RKO (cell line): Measurements from ENCODE around the gene SECISBP2.
"Not testable (repeated sequence)": the region's sequence is repeated elsewhere in the genome, so short reads cannot be mapped to it uniquely, and the experiment has no call there.

Source experiments
- DNase-seq: peaks from one replicate; pipeline ENCODE4 v3.0.0-alpha.2; 2016; ENCODE audit warnings: low spot score

Gene SECISBP2

DNA sequence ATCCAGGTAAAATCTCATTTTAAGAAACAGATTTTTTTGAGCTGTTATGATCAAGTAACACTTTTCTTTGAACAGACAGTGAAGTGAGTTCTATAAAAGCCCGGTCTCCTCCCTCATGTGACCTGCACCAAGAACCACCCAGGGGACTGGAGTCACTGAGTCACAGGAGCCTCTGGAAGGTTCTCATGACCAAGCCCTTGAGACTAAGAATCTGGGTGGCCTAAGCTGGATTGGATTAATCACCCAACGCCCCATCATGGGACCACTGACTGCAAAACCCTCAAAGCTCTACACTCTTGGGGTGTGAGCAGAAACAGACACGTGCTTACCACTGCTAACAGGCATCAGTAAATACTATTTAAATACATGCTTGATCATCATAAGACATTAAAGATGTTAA is 48.4 kb downstream of the SECISBP2 start:
- no peak for DNase-seq

DNA sequence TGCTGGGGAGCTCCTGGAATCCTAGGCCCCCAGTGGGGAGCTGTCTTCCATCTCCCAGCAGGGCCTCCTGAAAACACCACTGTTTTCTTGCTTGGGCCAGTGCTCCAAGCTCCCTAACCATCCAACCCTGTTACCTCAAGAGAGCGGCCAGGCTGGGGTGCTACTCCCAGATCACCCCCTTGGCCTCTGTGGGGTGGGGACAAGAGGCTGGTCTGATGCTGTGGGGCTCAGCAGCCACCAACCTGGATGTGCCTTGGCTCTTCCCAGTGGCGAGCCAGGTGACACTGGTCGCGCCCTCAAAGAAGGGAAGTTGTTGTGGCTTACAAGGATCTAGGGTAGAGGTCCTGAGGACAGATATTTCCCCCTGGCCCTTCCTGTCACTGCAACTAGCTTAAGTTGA is 49.0 kb downstream of the SECISBP2 start:
- no peak for DNase-seq

DNA sequence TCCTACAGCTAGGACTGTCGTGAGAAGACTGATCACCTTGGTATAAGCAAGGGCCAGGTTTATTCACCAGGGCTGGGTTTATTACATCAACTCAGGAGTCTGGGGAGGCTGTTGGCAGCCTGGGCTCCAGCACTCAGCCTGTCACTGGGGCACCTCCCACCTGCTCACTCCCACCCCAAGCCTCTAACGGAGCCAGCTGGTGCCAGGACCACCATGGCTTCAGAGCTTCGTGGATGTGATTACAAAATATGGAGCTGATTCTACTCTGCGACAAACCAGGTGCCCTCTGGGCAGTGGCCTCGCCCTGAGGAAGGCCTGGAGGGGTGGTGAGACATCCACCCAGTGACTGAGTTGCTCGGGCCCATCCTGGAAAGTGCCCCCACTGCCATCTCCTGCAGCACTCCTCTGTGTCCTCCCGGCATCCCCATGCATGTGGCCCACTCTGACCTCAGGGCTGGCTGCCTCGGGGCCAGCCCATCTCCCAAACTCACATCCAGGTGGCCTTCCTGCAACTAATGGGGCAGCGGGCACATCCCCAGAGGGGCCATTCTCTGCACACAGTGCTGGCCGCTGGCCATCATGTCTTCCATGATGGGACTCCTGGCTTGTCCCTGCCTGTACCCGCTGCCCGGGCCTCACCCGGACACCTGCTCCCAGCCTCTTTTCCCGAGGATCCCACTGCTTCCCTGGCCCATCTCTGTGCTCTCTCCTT is 49.6 kb downstream of the SECISBP2 start:
- no peak for DNase-seq

DNA sequence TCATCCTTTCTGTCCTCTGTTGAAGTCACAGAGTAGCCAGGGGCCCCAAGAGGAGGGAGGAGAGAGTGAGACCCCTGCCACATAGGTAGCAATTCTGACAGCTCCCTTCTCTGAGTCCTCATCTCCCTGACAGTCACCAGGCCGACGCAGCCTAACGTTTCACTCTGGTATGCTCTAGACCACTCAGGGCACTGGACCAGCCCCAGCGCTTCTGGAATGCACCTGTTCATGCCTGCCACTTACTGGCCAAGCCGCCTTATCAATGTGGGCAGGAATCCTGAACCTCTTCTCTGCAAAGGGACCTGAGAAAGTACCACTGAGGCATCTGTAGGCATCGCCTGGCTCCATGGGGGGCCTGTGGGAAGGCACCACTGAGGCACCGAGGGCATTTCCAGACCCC is 50.2 kb downstream of the SECISBP2 start:
- DNase-seq, result no peak

DNA sequence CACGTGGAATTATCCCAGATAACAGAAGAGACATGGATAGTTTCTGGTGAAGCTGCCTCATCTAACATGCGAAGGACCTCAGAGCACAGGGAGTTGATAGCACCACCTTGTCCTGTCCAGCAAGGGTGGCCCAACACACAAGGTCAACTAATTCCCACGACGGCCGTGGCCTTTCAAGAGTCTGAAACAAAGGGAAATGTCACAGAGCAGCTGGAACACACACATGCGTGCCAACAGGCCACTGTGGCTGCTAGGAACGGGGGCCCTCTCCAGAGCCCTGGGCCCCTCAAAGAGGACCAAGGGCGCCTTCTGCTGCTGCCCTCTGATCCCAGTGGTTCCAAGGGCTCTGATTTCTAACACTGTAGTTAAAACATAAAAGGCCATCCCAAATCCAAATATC is 50.7 kb downstream of the SECISBP2 start:
- DNase-seq, result no peak

DNA sequence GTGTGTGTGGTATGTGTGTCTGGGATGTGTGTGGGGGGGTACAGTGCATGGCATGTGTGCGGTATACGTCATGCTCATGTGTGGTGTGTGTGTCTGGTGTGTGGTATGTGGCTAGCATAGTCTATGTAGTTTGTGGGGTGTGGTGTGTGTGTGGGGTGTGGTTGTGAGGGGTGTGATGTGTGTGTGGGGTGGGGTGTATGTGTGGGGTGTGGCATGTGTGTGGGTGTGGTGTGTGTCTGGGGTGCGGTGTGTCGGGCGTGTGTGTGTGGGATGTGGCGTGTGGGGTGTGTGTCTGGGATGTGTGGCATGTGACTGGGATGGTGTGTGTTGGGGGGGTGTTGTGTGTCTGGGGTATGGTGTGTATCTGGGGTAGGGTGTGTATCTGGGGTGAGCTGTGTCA is 52.3 kb downstream of the SECISBP2 start:
- DNase-seq, result no peak

DNA sequence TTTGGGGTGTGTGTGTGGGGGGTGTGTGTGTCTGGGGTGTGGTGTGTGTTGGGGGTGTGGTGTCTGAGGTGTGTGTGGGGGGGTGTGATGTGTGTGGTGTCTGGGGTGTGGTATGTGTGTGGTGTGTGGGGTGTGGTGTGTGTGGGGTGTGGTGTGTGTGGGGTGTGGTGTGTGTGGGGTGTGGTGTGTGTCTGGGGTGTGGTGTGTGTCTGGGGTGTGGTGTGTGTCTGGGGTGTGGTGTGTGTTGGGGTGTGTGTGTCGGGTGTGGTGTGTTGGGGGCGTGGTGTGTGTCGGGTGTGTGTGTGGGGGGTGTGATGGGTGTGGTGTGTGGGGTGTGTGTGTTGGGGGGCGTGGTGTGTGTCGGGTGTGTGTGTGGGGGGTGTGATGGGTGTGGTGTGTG is 53.5 kb downstream of the SECISBP2 start:
- DNase-seq, result not testable (repeated sequence)

DNA sequence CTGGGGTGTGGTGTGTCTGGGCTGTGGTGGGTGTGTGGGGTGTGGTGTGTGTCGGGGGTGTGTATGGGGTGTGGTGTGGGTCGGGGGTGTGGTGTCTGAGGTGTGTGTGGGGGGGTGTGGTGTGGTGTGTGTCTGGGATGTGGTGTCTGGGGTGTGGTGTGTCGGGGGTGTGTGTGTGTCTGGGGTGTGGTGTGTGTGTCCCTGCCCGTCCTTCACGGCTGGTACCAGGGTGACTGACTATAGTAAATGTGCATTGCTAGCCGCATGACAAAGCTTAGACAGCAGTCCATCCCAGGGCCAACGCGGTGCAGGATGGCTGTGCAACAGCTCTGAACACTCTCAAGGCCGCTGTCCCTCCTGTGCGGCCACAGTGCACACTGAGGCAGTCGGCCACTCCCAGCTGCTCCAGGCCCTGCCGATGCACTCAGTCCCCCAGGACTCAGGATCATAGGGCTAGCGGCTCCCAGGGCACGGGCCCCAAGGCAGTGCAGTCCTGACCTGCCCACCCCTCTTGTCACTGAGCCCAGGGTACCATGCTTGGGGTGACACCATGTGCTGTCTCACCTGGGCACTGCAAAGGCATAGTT is 54.0 kb downstream of the SECISBP2 start:
- DNase-seq, result peak; percentile 35

DNA sequence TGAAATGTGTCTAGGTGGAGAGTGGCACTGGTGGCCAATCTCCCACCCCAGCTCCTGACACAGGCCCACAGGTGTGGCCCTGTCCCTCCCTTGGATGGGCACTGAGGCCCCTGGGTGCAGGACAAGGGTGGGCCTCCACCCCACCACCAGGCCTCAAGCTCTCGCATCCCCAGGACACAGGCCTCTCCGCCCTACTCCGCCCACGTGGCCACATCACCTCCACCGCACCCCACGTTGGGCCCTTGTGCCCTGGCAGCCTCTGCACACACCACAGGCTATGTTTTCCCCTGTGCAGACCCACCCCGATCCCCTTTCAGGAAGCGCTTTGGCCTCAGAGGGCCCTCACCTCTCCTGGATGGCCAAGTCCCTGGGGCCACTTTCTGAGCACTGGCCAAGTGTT is 54.7 kb downstream of the SECISBP2 start:
- no peak for DNase-seq

DNA sequence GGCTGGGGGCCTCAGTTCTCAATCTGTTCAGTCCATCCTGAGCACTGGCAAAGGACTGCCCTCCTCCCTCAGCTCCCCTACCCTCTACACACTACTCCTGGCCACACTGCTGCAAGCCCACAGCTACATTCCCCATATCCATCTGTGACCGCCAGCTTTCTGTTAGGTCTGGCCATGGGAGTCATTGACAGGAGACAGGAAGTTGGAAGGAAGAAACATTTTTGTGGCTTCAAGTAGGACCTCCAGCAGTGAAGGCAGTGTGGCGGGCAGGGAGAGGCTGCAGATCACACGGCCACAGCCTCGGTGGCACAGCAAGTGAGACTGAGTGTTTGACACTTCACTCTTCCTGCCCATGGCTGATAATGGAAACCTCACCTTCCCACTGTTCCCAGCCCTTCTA is 55.9 kb downstream of the SECISBP2 start:
- no peak for DNase-seq

DNA sequence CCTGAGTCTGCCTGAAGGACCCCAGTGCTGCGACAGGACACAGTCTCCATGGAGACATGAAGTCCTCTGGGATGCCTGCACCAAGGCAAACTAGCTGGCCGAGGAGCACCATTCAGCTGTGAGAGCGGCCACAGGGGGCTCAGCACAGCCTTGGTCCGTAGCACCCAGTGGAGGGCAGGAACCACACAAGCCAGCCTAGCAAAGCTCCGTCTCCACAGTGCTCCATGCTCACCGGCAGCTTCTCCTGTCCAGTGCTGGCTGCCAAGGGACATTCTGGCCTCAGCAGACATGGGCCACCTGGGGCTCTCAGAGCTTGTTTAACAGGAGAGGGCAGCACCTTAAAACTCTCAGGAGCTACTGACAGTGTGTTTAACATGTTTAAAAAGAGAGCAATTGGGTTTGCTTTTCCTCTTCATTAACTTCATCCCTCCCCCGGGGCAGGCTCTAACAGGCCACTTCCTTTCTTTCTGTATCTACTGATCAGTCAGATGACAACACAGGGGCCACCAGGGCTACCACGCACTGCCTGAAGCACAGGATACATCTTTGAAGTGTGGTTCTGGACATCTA is 57.0 kb downstream of the SECISBP2 start:
- no peak for DNase-seq

DNA sequence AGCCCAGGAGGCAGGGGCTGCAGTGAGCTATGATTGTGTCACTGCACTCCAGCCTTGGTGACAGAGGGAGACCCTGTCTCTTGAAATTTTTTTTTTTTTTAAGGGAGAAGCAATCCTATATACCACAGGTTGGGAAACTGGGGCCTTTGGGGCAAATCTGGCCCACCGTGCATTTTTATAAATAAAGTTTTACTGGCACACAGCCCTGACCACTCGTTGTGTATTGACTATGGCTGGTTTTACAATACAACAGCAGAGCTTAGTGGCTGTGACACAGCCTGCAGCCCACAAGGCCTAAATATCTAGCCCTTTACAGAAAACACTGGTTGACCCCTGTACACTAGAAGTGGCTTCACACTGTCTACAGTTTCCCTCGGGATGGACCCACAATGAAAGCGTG is 58.0 kb downstream of the SECISBP2 start:
- DNase-seq, result no peak

DNA sequence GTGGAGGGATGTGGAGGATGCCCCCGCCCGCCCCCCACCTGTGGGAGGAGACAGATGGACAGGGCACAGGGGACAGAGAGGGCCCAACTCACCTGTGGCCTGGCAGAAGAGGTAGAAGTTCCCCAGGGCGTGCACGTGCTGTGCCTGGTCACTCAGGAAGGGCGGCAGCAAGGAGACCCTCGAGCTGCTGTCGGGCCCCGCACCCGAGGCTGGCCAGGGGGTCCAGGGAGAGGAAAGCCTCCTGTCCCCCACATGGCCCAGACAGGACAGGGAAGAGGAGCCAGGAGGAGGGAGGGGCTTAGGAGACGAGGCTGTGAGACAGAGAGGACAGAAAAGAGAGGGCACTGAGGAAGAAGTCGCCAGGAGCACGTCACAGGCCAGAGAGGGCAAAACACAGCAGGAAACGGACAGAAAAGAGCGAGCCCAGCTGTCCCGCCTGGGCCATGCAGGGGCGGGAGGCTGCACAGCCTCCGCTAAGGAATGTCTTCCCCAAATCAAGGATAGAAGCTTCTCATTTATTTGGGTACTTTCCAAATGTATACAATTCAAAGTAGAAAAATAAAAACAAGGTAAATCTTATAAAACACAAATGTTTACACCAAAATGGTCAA is 58.5 kb downstream of the SECISBP2 start:
- no peak for DNase-seq

DNA sequence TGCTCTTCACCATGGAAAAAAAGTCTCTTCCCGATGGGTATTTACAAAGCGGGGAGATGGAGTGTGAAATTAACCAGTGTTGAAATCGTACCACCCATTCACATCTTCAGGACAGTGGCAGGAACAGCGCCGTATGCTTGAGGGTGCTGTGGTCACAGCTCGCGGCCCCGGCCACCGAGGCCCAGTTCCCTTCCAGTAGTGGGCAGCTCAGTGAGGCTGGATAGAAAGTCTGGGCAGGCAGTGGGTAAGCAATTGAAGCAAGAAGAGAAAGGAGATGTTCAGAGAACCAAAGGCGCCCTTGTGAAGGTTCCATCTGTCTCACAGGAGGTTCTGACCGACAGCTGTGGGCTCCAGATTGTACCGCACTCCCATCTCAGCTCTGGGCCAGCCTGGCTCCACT is 59.1 kb downstream of the SECISBP2 start:
- DNase-seq, result no peak

DNA sequence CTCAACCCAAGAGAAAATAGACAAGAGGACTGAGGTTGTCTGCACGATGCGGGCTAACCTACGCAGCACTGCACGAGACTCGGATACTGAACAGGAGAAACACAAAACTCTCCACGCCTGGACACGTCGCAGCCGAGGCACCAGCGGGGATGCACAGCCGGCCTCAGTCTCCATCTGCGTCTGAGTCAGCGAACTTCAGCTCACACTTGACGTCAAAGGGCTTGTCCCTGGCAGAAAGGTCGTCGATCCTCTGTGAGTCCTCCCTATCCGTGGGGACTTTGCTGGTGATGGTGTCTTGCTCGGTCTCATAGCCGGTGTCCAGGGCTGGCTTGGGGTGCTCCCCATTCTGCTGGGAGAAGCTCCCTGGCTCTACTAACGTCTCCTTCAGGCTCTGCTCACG is 60.2 kb downstream of the SECISBP2 start:
- no peak for DNase-seq

DNA sequence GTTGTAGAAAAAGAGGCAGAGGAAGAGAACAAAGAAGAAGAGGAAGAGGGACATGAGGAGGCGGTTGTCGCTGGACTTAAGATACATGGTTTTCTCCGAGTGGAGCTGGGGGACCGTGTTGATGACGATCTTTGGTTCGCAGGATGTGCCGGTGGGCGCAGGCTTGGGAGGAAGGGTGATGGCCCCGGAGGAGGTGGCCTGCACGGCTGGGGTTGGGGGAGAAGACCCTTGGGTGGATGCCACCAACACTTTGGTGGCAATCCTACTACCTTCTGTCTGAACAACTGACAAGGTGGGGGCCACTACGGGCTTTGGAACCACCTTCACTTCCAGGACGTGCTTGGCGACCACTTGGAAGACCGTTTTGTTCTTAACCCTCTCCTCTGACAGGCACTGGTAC is 60.7 kb downstream of the SECISBP2 start:
- DNase-seq, result no peak

DNA sequence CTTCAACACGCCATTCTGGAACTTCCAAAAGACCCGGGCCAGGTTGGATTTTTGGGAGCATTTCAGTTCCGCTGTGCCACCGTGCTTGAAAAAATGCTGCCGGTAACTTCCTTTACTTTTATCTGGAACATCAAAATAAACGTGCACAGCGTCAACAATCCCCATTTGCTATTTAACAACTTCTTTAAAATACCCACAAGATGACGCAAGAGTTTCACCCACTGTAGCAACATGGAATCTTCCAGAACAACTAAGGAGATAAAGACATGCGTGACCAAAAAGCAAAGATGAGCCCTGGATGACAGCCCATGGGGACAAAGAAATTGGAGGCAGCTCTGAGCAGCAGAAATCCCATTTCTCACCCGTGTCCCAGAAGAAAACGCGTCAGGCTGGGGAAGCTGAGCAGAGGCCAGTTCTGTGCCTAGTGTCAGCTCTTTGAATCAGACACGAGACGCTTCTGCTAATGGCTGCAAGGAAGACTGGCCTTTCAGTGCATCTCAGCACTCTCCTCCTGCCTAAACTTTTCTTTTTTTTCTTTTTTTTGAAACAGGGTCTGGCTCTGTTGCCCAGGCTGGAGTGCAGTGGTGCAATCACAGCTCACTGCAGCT is 61.3 kb downstream of the SECISBP2 start:
- DNase-seq, result no peak

DNA sequence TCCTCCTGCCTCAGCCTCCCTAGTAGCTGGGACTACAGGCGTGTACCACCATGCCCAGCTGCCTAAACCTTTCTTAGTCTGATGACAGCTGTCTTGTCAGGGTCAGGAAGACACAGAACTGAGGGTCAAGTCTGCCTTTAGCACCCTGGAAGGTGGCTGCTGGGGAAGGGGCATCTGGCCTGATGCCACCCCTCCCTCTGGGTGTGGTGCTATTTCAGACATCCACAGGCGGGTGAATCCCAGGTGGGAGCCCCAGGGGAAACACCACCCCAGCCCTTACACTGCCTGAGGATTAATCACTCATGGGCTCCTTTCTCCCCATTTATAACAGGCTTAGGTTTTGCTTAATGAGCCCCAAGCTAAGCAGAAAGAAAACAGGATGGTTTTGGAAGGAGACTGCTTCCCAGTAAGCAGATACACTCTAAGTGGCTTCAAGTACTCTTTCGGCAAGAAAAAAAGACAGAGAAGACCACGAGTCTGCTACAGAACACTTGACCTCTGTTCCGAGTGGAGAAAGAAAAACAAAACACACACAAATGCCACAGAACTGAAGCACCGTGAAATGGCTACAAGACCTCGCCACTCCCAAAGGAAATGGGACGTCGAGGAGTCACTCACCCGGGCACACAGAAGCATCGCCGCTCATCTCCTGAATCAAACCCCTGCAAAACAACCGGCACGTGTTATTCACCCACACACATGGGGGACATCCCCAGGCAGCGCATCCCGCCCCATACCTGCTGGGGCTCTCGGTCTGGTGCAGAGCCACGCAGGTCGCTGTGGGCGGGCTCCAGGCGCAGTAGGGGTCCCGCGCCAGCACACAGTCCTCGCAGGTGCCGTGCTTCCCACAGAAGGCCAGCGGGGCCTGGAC is 62.4 kb downstream of the SECISBP2 start:
- no peak for DNase-seq

DNA sequence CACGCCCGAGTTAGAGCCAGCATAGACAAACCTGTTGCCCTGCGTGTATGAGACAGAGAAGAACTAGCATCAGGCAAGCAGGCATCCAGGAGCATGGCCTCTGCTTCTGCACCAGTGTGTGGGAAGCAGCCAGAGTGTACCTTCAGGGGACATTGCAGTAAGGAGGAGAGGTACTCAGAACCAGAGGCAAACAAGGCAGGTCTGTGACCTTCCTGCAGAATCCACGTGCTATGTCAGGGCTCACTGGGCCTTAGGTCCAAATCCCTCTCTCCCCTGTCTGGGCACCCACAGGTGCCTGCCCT is 63.0 kb downstream of the SECISBP2 start:
- DNase-seq, result no peak

DNA sequence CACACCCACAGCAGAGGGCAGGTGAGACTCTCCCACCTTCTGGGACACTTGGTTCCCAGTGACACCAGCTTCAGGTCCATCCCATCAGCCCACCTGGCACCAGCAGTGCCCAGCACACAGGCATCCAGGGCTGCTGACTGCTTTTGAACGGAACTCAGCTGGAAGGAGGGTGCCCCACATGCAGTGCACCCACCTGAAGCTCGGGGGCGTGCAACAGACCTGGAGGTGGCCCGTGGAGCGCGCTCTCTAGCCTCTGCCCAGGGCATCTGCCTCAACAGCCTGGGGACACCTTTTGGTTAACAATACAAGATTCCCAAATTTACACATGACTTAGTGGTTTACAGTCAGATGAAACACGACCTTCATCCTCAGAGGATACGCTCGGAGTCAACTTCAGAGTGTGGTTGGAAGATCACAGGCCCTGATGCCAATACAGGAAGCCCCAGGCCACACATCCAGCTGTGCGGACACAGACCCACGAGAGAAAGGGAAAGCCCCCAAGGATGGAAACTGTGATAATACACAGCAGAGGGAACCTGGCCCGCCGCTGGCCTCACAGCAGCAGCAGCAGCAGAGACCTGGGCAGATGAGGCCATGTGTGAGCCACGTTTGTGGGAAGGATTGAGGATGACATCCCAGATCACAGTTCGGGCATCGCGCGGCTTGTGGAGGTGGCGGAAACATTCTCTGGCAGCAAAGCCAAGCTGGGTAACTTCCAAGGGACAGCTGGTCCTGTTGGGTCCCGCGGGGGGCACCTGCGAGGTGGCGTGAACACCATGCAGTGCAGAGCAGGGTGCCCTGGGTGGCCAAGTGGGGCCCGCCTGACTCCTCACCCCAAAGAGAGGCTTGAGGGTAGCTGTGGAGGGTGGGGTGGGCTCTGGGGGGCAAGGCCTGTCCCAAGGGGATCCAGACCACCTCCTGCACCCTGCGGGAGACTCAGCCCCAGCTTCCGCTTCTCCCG is 64.0 kb downstream of the SECISBP2 start:
- DNase-seq, result no peak
